NCI-H2171 (cell line): ENCODE data around the gene IQSEC1.

Experiments
- DNase-seq: peaks from one replicate; lab custom pipeline; 2025; lab: John Stamatoyannopoulos, UW

IQSEC1 gene

GRCh38 chr3:12967606-12968351 lies 105.5 kb downstream of the IQSEC1 start:
- DNase-seq = no peak

GRCh38 chr3:12966847-12967605 lies 106.2 kb downstream of the IQSEC1 start:
- no peak for DNase-seq

- DNase-seq = no peak
These were observed 107.0 kb downstream of the IQSEC1 start for GRCh38 chr3:12965999-12966846.

- no peak for DNase-seq
These were observed 108.3 kb downstream of the IQSEC1 start for GRCh38 chr3:12964711-12965612.

GRCh38 chr3:12963922-12964701 lies 109.1 kb downstream of the IQSEC1 start:
- DNase-seq = no peak

GRCh38 chr3:12963231-12963896 lies 109.9 kb downstream of the IQSEC1 start:
- no peak for DNase-seq

- no peak for DNase-seq
These were observed 110.9 kb downstream of the IQSEC1 start for GRCh38 chr3:12962292-12962691.

GRCh38 chr3:12961697-12962036 lies 111.6 kb downstream of the IQSEC1 start:
- DNase-seq = no peak

GRCh38 chr3:12961007-12961696 lies 112.1 kb downstream of the IQSEC1 start:
- DNase-seq = no peak

- no peak for DNase-seq
These were observed 112.7 kb downstream of the IQSEC1 start for GRCh38 chr3:12960497-12960896.

- DNase-seq = no peak
These were observed 113.3 kb downstream of the IQSEC1 start for GRCh38 chr3:12959838-12960378.

GRCh38 chr3:12959410-12959809 lies 113.8 kb downstream of the IQSEC1 start:
- no peak for DNase-seq

GRCh38 chr3:12957824-12958792 lies 115.1 kb downstream of the IQSEC1 start:
- no peak for DNase-seq

GRCh38 chr3:12957339-12957738 lies 115.9 kb downstream of the IQSEC1 start:
- no peak for DNase-seq

- no peak for DNase-seq
These were observed 116.9 kb downstream of the IQSEC1 start for GRCh38 chr3:12956316-12956660.

- DNase-seq = no peak
These were observed 117.4 kb downstream of the IQSEC1 start for GRCh38 chr3:12955651-12956315.

- peak; percentile 39 for DNase-seq
These were observed 118.2 kb downstream of the IQSEC1 start for GRCh38 chr3:12954891-12955650.
